NCI-H1092 treated with DMSO at 0.1 percent for 48 hours (cell line): ENCODE data around the gene KPNA1.
"Not testable (repeated sequence)": the region's sequence is repeated elsewhere in the genome, so short reads cannot be mapped to it uniquely, and the experiment has no call there.

Experiments
- DNase-seq: peaks from one replicate; lab custom pipeline; 2025; lab: John Stamatoyannopoulos, UW

The KPNA1 gene

GRCh38 chr3:122475316-122475715 lies 39.4 kb downstream of the KPNA1 start:
- no peak for DNase-seq

- no peak for DNase-seq
These were observed 45.1 kb downstream of the KPNA1 start for GRCh38 chr3:122469659-122470058.

GRCh38 chr3:122468896-122469533 lies 45.7 kb downstream of the KPNA1 start:
- DNase-seq, result no peak

GRCh38 chr3:122466701-122467240 lies 48.0 kb downstream of the KPNA1 start:
- DNase-seq, result no peak

- DNase-seq, result no peak
These were observed 50.1 kb downstream of the KPNA1 start for GRCh38 chr3:122464659-122465058.

GRCh38 chr3:122462406-122462805 lies 52.3 kb downstream of the KPNA1 start:
- DNase-seq, result no peak

- no peak for DNase-seq
These were observed 52.9 kb downstream of the KPNA1 start for GRCh38 chr3:122461806-122462205.

- DNase-seq, result peak; percentile 6
These were observed 55.7 kb downstream of the KPNA1 start for GRCh38 chr3:122458992-122459391.

GRCh38 chr3:122457706-122458105 lies 57.0 kb downstream of the KPNA1 start:
- no peak for DNase-seq

GRCh38 chr3:122456074-122456473 lies 58.7 kb downstream of the KPNA1 start:
- no peak for DNase-seq

- no peak for DNase-seq
These were observed 63.4 kb downstream of the KPNA1 start for GRCh38 chr3:122451371-122451770.

GRCh38 chr3:122448218-122448617 lies 66.5 kb downstream of the KPNA1 start:
- not testable (repeated sequence) for DNase-seq

GRCh38 chr3:122444491-122444887 lies 70.2 kb downstream of the KPNA1 start:
- DNase-seq, result not testable (repeated sequence)

- DNase-seq, result not testable (repeated sequence)
These were observed 70.8 kb downstream of the KPNA1 start for GRCh38 chr3:122443762-122444490.

- DNase-seq, result no peak
These were observed 71.6 kb downstream of the KPNA1 start for GRCh38 chr3:122443090-122443489.

GRCh38 chr3:122435950-122436349 lies 78.8 kb downstream of the KPNA1 start:
- no peak for DNase-seq

- no peak for DNase-seq
These were observed 84.4 kb downstream of the KPNA1 start for GRCh38 chr3:122430371-122430770.

- DNase-seq, result no peak
These were observed 86.8 kb downstream of the KPNA1 start for GRCh38 chr3:122427857-122428471.

GRCh38 chr3:122421836-122422235 lies 92.9 kb downstream of the KPNA1 start:
- DNase-seq, result no peak

- DNase-seq, result no peak
These were observed 93.6 kb downstream of the KPNA1 start for GRCh38 chr3:122421101-122421500.

- DNase-seq, result no peak
These were observed 97.8 kb downstream of the KPNA1 start for GRCh38 chr3:122416966-122417365.

- no peak for DNase-seq
These were observed 98.7 kb downstream of the KPNA1 start, which contains the start of gene WDR5B for GRCh38 chr3:122415762-122416654. Gene WDR5B, minus strand, starts transcription at chr3:122416062. Its CDS starts 534 bp downstream, at chr3:122415528.
